HFFc6 (cell line): ENCODE data around the gene TXK. TPM values are rescaled to one million over a fixed set of nuclear protein-coding genes. Genes with fewer than 3 reads are reported as not detected.
A peak's percentile ranks its signal among the peaks of the same experiment; 100 is the strongest.
"Not testable (repeated sequence)": the region's sequence is repeated elsewhere in the genome, so short reads cannot be mapped to it uniquely, and the experiment has no call there.

Experiments used
- DNase-seq: peaks from one replicate; pipeline ENCODE4 v3.0.0-alpha.2; 2018
- H3K27ac Mint-ChIP-seq: 2 replicates; pipeline ENCODE4 v1.8.0; 2020; ENCODE audit warnings: mild to moderate bottlenecking, mixed read lengths
- H3K27me3 Mint-ChIP-seq: 2 replicates; pipeline ENCODE4 v1.8.0; 2021; ENCODE audit warnings: mild to moderate bottlenecking, moderate library complexity, mixed read lengths; ENCODE audit not compliant: insufficient read depth
- H3K36me3 Mint-ChIP-seq: 2 replicates; pipeline ENCODE4 v1.8.0; 2021; ENCODE audit warnings: low read depth, mixed read lengths
- H3K4me1 Mint-ChIP-seq: 2 replicates; pipeline ENCODE4 v1.8.0; 2020; ENCODE audit warnings: low read depth, mixed read lengths
- H3K4me3 Mint-ChIP-seq: 2 replicates; pipeline ENCODE4 v1.8.0; 2020; ENCODE audit warnings: mild to moderate bottlenecking, moderate library complexity, mixed read lengths
- H3K9me3 Mint-ChIP-seq: 2 replicates; pipeline ENCODE4 v1.8.0; 2020; ENCODE audit warnings: mild to moderate bottlenecking, mixed read lengths
- total RNA-seq, 6 experiments: library from RNA; stranded (reverse); fragmentation: NEBNext Ultra II Directional; extraction: Animal tissue kit (Norgen Biotek cat#: 25700); gene quantifications; 2 replicates in 1 of 6; 3 replicates in 5 of 6; pipeline ENCODE4 v1.2.3, GENCODE V29; 2021
- TF ChIP-seq, protein P1 (sequence below): fragments of 200-600 bp; sonication (generic); IDR thresholded peaks from 2 replicates; pipeline ENCODE4 v1.5.0; 2021; ENCODE audit warnings: antibody characterized with exemption, mild to moderate bottlenecking

Gene TXK
- total RNA-seq, 6 experiments from 2014 or later, result not detected

DNA sequence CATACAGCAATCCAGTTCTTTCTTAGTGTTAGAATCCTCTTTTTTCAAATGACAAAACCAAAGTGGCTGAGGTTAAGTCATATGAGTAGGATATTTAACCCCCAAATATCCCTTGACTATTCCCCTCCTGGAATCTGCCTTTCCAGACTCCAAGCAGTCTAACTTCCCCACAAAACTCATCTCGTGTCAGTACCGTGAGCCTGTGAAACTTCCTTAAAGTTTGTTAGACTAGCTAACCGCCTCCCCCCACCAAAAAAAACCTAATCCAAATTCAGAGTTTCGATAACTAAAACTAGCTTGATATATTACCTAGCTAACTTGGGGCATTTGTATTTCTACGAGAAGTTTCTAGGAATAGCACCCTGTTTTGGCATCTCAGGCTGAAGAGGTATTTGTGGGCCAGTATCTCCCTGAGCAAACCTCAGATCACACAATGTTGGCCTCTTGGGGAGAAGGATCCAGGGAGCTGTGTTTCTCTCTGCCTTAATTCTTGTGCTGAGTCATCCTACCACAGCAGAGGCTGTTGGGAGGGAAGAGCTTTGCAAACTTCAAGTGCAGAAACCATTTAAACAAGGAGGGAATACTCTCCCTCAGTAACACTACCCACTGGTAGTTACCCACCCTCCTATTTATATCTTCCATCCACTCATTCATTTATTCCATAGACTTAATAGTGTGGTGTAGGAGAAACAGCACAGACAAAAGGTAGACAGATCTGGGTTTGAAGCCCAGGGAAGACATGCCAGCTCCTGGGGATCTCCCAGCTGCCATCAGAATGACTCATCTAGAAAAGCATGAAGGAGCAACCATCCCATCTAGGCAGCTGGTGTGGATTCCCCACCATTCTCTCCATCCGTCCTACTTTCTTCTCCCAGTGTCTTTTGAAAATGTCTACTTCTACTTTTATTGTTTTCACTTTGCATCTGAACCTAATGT, 39.3 kb upstream of the TXK start:
- H3K27me3 Mint-ChIP-seq, result peaks cover 2% of the 10 kb centered on the region
- TF ChIP-seq, protein P1, sequence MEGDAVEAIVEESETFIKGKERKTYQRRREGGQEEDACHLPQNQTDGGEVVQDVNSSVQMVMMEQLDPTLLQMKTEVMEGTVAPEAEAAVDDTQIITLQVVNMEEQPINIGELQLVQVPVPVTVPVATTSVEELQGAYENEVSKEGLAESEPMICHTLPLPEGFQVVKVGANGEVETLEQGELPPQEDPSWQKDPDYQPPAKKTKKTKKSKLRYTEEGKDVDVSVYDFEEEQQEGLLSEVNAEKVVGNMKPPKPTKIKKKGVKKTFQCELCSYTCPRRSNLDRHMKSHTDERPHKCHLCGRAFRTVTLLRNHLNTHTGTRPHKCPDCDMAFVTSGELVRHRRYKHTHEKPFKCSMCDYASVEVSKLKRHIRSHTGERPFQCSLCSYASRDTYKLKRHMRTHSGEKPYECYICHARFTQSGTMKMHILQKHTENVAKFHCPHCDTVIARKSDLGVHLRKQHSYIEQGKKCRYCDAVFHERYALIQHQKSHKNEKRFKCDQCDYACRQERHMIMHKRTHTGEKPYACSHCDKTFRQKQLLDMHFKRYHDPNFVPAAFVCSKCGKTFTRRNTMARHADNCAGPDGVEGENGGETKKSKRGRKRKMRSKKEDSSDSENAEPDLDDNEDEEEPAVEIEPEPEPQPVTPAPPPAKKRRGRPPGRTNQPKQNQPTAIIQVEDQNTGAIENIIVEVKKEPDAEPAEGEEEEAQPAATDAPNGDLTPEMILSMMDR, result no peak
- H3K4me1 Mint-ChIP-seq, result peaks cover 19% of the 10 kb centered on the region
- H3K36me3 Mint-ChIP-seq, result no peaks in the 10 kb centered on the region
- DNase-seq, result peak; percentile 48
- no peaks in the 10 kb centered on the region for H3K9me3 Mint-ChIP-seq
- H3K27ac Mint-ChIP-seq, result peak overlapping the region; percentile 82
- H3K4me3 Mint-ChIP-seq, result peak overlapping the region; percentile 37

- H3K36me3 Mint-ChIP-seq, result no peaks in the 10 kb centered on the region
- H3K4me1 Mint-ChIP-seq, result peaks cover 19% of the 10 kb centered on the region
- no peaks in the 10 kb centered on the region for H3K9me3 Mint-ChIP-seq
- no peaks in the 10 kb centered on the region; the same call in 1 of the 2 replicates for H3K27me3 Mint-ChIP-seq
- DNase-seq, result no peak
- TF ChIP-seq, protein P1, result no peak
- peak overlapping the region; percentile 82; the same call in 1 of the 2 replicates for H3K27ac Mint-ChIP-seq
- no peak overlapping the region for H3K4me3 Mint-ChIP-seq
Measured at GRCh38 chr4:48172651-48173050, 38.6 kb upstream of the TXK start.

DNA sequence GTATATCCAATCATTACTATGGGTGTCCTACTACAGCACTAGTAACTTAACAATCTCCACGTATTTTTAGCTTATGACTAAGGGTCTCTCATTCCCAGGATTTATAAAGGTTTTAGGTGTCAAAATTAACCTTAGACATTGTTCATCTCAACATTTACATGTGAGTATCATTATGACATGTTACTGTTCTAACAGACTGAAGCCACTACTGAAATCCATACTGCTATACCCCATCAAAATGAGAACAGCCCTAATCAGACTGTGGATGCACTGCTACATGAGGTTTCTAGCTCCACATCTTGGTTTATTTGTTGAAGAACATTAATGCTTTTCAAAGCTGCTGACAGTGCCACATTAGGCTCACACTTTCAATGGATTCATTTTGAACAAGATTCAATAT, 35.6 kb upstream of the TXK start:
- H3K9me3 Mint-ChIP-seq, result no peaks in the 10 kb centered on the region
- H3K27ac Mint-ChIP-seq, result no peak overlapping the region
- DNase-seq, result no peak
- H3K4me3 Mint-ChIP-seq, result no peak overlapping the region
- peaks cover 2% of the 10 kb centered on the region; the same call in 1 of the 2 replicates for H3K27me3 Mint-ChIP-seq
- H3K4me1 Mint-ChIP-seq, result peaks cover 14% of the 10 kb centered on the region
- TF ChIP-seq, protein P1, result no peak
- no peaks in the 10 kb centered on the region for H3K36me3 Mint-ChIP-seq

DNA sequence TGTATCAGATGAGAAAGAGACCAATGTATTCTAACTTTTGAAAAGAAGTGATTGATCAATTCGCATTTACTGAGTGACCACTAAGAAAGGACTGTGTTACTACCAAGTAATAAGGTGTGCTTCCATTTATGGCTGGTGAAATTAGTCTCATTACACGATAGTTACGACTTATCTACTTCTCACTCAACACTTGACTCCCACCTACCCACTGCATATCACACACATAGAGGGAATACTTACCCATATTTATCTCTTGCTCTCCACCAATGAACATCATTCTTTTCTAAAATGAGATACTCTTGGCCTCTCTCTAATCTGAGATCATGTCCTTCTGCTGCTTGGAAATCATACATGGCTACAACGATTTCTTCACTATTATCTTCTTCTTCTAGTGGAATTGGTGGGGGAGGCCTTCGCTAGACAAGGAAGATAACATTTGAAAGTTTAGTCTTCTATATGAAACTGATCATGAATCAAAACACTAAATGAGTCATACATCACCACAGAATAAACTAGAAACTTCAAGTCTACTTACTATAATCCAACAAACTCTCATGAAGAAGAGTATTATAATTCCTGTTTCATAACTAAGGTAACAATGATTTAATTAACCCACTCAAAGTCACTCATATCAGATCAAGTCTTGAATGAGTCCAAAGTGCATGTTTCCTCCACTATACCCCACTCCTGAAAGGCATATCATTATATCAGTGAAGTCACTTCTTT, 33.7 kb upstream of the TXK start:
- Mint-ChIP-seq H3K4me1 (peaks cover under 1% of the 10 kb centered on the region), H3K27me3 (0 out of 2 replicates have a peak, but pooled peaks cover 2% of the 10 kb centered on the region), H3K9me3 (no peaks in the 10 kb centered on the region), H3K36me3 (no peaks in the 10 kb centered on the region), H3K27ac (no peak overlapping the region), H3K4me3 (no peak overlapping the region)
- TF ChIP-seq, protein P1, result no peak
- no peak for DNase-seq

DNA sequence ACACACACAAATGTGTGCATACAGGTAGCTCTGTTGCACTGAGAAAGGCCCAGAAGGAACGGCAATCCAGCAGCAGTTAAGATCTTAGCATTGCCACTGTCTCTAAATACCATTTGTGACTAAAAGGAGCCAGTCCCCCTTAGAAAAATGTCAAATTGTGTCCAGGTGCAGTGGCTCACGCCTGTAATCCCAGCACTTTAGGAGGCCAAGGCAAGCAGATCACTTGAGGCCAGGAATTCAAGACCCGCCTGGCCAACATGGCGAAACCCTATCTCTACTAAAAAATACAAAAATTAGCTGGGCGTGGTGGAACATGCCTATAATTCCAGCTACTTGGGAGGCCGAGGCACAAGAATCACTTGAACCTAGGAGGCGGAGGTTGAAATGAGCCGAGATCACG, 30.5 kb upstream of the TXK start:
- H3K4me1 Mint-ChIP-seq, result peaks cover 16% of the 10 kb centered on the region
- H3K27me3 Mint-ChIP-seq, H3K4me3 Mint-ChIP-seq, H3K9me3 Mint-ChIP-seq, DNase-seq, H3K27ac Mint-ChIP-seq, H3K36me3 Mint-ChIP-seq: not testable (repeated sequence)

- 0 out of 2 replicates have a peak, but pooled peaks cover 2% of the 10 kb centered on the region for H3K27me3 Mint-ChIP-seq
- H3K9me3 Mint-ChIP-seq, result no peaks in the 10 kb centered on the region
- DNase-seq, result no peak
- H3K36me3 Mint-ChIP-seq, result no peaks in the 10 kb centered on the region
- H3K27ac Mint-ChIP-seq, result no peak overlapping the region
- no peak overlapping the region for H3K4me3 Mint-ChIP-seq
- TF ChIP-seq, protein P1, result no peak
- H3K4me1 Mint-ChIP-seq, result peaks cover 16% of the 10 kb centered on the region
Measured at GRCh38 chr4:48163746-48164145, 29.7 kb upstream of the TXK start.
